ENCODE measurements around the gene ESR2.

DNA sequence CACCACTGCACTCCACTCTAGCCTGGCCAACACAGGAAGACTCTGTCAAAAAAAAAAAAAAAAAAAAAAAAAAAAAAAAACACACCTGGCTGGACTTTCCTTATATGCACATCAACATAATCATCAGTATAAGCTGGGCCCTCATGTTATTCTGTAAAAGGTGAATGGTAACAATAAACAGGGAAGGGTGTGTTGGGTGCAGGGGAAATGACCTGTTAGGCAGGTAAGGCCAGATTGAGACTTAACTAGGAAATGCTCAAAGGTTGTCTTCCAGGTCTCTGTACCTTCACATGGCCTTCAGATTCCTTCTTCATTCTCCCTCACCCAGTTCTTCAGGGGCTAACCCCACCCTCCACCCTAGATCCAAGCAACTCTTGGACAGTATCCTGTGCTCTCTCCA is 47.5 kb downstream of the ESR2 start:
- TF ChIP-seq POLR2A (IDR thresholded peaks at IDR 0.05) (no peak), CTCF (IDR thresholded peaks at IDR 0.05) (no peak)
